Measurements from ENCODE around the gene ZNF670.

DNA sequence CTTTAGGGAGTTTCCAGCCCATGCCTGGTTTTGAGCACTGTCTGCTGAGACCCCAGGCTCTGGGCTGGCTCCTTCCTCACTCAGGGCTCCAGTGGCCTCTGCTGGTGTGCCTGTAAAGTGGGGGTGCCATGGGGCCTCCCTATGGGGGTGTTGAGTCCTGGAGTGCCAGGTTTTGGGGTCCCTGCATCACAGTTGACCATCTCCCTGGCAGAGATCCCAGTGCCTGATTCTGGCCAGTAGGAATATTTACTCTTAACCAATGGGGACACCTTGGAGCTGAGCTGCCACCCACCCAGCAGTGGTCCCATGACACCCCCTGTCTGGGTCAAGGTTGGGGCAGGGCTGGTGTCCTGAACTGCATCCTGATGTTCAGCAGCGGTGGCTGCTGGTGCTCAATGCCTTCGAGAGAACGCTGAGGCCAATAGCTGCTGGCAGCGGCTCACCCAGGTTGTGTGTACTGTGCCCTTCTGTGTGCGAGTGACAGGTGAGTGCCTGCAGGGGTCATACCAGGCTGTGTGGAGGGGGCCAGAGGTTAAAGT is 35.2 kb upstream of the ZNF670 start:
- TF ChIP-seq, protein P1, sequence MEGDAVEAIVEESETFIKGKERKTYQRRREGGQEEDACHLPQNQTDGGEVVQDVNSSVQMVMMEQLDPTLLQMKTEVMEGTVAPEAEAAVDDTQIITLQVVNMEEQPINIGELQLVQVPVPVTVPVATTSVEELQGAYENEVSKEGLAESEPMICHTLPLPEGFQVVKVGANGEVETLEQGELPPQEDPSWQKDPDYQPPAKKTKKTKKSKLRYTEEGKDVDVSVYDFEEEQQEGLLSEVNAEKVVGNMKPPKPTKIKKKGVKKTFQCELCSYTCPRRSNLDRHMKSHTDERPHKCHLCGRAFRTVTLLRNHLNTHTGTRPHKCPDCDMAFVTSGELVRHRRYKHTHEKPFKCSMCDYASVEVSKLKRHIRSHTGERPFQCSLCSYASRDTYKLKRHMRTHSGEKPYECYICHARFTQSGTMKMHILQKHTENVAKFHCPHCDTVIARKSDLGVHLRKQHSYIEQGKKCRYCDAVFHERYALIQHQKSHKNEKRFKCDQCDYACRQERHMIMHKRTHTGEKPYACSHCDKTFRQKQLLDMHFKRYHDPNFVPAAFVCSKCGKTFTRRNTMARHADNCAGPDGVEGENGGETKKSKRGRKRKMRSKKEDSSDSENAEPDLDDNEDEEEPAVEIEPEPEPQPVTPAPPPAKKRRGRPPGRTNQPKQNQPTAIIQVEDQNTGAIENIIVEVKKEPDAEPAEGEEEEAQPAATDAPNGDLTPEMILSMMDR (IDR thresholded peaks at IDR 0.05) = no peak
- TF ChIP-seq ZFX (IDR thresholded peaks at IDR 0.05; ENCODE audit: borderline replicate concordance) = no peak
